Caco-2 (cell line): ENCODE results near the gene KRTAP5-10. TPM values are rescaled to one million over a fixed set of nuclear protein-coding genes. Genes with fewer than 3 reads are reported as not detected.

Experiments used
- BruUV-seq: library from RNA; stranded (reverse); fragments of 400-500 nt; replicated peaks from 2 replicates; lab custom pipeline; 2021; lab: Mats Ljungman, UMichigan
- CTCF ChIA-PET: fragments of 300-600 bp; sonication (Branson Sonifier 250); formaldehyde crosslinking; loops from one replicate; lab custom pipeline; 2022; ENCODE audit warnings: antibody characterized with exemption; lab: Charles Lee
- POLR2A ChIA-PET: fragments of 300-600 bp; sonication (Branson Sonifier 250); formaldehyde crosslinking; loops from one replicate; lab custom pipeline; 2022; ENCODE audit warnings: antibody characterized with exemption; lab: Charles Lee
- DNase-seq, 2 experiments: peaks; one replicate each; pipeline versions ENCODE4 v3.0.0 to v3.0.0-alpha.2; 2020 to 2022
- H3K27me3 ChIP-seq: replicated peaks from 2 replicates; pipeline ENCODE4 v1.6.0; 2011; ENCODE audit warnings: low read length; ENCODE audit not compliant: control insufficient read depth, insufficient read depth
- H3K36me3 ChIP-seq: 2 replicates; pipeline ENCODE4 v1.5.1; 2011; ENCODE audit warnings: low read length; ENCODE audit not compliant: control insufficient read depth, insufficient read depth
- H3K4me1 ChIP-seq: fragments of 250-450 bp; sonication (Bioruptor Pico); 2 replicates; pipeline ENCODE4 v1.5.1; 2020; ENCODE audit warnings: mild to moderate bottlenecking
- H3K4me3 ChIP-seq: 2 replicates; pipeline ENCODE4 v1.5.1; 2011; ENCODE audit warnings: low read depth, mild to moderate bottlenecking, control low read depth, low read length
- H3K9me3 ChIP-seq: fragments of 250-450 bp; sonication (Bioruptor Pico); 2 replicates; pipeline ENCODE4 v1.5.1; 2020; ENCODE audit warnings: mild to moderate bottlenecking, moderate library complexity
- H3K27ac Mint-ChIP-seq: one replicate; pipeline ENCODE4 v1.8.0; 2022; ENCODE audit warnings: mixed read lengths; ENCODE audit not compliant: unreplicated experiment
- H3K27me3 Mint-ChIP-seq: one replicate; pipeline ENCODE4 v1.8.0; 2022; ENCODE audit warnings: mixed read lengths; ENCODE audit not compliant: insufficient read depth, unreplicated experiment
- H3K36me3 Mint-ChIP-seq: one replicate; pipeline ENCODE4 v1.8.0; 2022; ENCODE audit warnings: mild to moderate bottlenecking, mixed read lengths; ENCODE audit not compliant: insufficient read depth, unreplicated experiment
- H3K4me1 Mint-ChIP-seq: one replicate; pipeline ENCODE4 v1.8.0; 2022; ENCODE audit warnings: low read depth, mixed read lengths; ENCODE audit not compliant: unreplicated experiment
- H3K4me3 Mint-ChIP-seq: one replicate; pipeline ENCODE4 v1.8.0; 2022; ENCODE audit warnings: mild to moderate bottlenecking, moderate library complexity, mixed read lengths; ENCODE audit not compliant: unreplicated experiment
- H3K9me3 Mint-ChIP-seq: one replicate; pipeline ENCODE4 v1.8.0; 2022; ENCODE audit warnings: mixed read lengths; ENCODE audit not compliant: unreplicated experiment
- intact Hi-C: fragments of 100-400 bp; cut with micrococcal nuclease; formaldehyde crosslinking; loops from one replicate; pipeline ENCODE4 v1.10.0; 2022; ENCODE audit not compliant: unreplicated experiment
- total RNA-seq: library from RNA; stranded (reverse); gene quantifications from 2 replicates; pipeline ENCODE4 v1.2.3, GENCODE V29; 2022
- TF ChIP-seq, protein P1 (sequence below), 2 experiments: fragments of 200-600 bp in 1 of 2; IDR thresholded peaks; 1 replicate in 1 of 2; 2 replicates in 1 of 2; pipeline versions ENCODE4 v1.5.1 to v1.8.0; 2011 to 2022; ENCODE audit warnings: antibody characterized with exemption in 1 of 2, control low read depth in 1 of 2, inconsistent platforms in 1 of 2, low read depth in 1 of 2, low read length in 1 of 2, mild to moderate bottlenecking in 1 of 2, moderate library complexity in 1 of 2; ENCODE audit not compliant: insufficient read depth in 1 of 2, severe bottlenecking in 1 of 2, unreplicated experiment in 1 of 2

Gene KRTAP5-10
- total RNA-seq, 1 experiment from 2014 or later, result not detected

- Histone ChIP-seq H3K27me3 (no peaks in the 10 kb centered on the region), H3K4me3 (no peak overlapping the region), H3K9me3 (peaks cover 5% of the 10 kb centered on the region; the same call in 1 of the 2 replicates), H3K36me3 (no peaks in the 10 kb centered on the region), H3K4me1 (peaks cover 18% of the 10 kb centered on the region)
- Mint-ChIP-seq H3K9me3 (peaks cover 28% of the 10 kb centered on the region), H3K27ac (no peak overlapping the region), H3K4me1 (peaks cover 19% of the 10 kb centered on the region), H3K4me3 (no peak overlapping the region), H3K36me3 (no peaks in the 10 kb centered on the region), H3K27me3 (no peaks in the 10 kb centered on the region)
- BruUV-seq, result no TSS peak
- CTCF ChIA-PET, result no interaction called here
- TF ChIP-seq, protein P1, sequence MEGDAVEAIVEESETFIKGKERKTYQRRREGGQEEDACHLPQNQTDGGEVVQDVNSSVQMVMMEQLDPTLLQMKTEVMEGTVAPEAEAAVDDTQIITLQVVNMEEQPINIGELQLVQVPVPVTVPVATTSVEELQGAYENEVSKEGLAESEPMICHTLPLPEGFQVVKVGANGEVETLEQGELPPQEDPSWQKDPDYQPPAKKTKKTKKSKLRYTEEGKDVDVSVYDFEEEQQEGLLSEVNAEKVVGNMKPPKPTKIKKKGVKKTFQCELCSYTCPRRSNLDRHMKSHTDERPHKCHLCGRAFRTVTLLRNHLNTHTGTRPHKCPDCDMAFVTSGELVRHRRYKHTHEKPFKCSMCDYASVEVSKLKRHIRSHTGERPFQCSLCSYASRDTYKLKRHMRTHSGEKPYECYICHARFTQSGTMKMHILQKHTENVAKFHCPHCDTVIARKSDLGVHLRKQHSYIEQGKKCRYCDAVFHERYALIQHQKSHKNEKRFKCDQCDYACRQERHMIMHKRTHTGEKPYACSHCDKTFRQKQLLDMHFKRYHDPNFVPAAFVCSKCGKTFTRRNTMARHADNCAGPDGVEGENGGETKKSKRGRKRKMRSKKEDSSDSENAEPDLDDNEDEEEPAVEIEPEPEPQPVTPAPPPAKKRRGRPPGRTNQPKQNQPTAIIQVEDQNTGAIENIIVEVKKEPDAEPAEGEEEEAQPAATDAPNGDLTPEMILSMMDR (IDR thresholded peaks at IDR 0.05; ENCODE audit: insufficient read depth in 1 of 2, low read depth in 1 of 2, low read length in 1 of 2, severe bottlenecking in 1 of 2, unreplicated experiment in 1 of 2), result no peak
- intact Hi-C loops, result no loop called here
- no peak for DNase-seq
- POLR2A ChIA-PET, result interaction anchor here (0.6 to 0.8 kb wide), 2 partner anchors 77 to 90 kb away, joined by 4 read pairs; no protein-coding TSS in a partner anchor
Observed at GRCh38 chr11:71542382-71542781, 23.0 kb upstream of the KRTAP5-10 start.

DNA sequence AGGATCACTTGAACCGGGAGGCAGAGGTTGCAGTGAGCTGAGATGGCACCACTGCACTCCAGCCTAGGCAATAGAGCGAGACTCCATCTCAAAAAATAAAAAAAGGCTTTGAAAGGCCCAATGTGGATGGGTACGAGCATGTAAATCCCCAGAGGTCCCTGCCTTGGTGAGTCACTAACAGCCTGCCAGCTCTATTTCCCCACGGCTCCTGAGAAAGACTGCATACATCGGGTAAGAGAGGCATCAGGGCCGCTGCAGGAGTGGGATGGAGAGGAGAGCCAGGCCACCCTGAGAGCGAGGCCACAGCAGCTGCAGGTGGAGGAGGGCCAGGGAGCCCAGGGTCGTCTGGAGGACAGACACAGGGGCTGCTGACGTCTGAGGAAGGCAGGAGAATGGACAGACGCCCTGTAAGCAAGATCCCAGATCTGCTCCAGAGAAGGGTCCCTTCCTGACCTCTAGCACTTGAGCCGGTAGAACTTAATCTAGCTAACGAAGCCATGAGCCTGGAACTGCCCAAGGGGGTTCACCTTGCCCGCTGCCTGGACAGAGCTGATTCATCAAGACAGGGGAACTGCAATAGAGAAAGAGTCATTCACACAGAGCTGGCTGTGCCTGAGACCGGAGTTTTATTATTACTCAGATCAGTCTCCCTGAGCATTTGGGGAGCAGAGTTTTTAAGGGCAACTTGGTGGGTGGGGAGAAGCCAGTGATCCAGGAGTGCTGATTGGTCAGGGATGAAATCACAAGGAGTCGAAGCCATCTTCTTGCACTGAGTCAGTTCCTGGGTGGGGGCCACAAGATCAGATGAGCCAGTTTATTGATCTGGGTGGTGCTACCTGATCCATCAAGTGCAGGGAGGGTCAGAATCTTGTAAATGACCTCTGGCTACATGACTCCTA, 22.2 kb upstream of the KRTAP5-10 start:
- TF ChIP-seq, protein P1 (IDR thresholded peaks at IDR 0.05; ENCODE audit: insufficient read depth in 1 of 2, low read depth in 1 of 2, low read length in 1 of 2, severe bottlenecking in 1 of 2, unreplicated experiment in 1 of 2), result no peak
- Histone ChIP-seq H3K9me3 (peaks cover 5% of the 10 kb centered on the region; the same call in 1 of the 2 replicates), H3K27me3 (no peaks in the 10 kb centered on the region), H3K4me3 (no peak overlapping the region), H3K4me1 (peaks cover 18% of the 10 kb centered on the region), H3K36me3 (no peaks in the 10 kb centered on the region)
- CTCF ChIA-PET, result interaction anchor here (1.1 kb wide), 1 partner anchor 20 kb away, joined by 3 read pairs; no protein-coding TSS in a partner anchor
- no peaks in the 10 kb centered on the region for H3K27me3 Mint-ChIP-seq
- H3K4me1 Mint-ChIP-seq, result peaks cover 19% of the 10 kb centered on the region
- no peaks in the 10 kb centered on the region for H3K36me3 Mint-ChIP-seq
- intact Hi-C loops, result no loop called here
- no peak for DNase-seq
- BruUV-seq, result no TSS peak
- no peak overlapping the region for H3K4me3 Mint-ChIP-seq
- H3K9me3 Mint-ChIP-seq, result peaks cover 28% of the 10 kb centered on the region
- POLR2A ChIA-PET, result interaction anchor here (0.6 kb wide), 1 partner anchor 77 kb away, joined by 4 read pairs; no protein-coding TSS in a partner anchor
- no peak overlapping the region for H3K27ac Mint-ChIP-seq

- Mint-ChIP-seq H3K4me3 (no peak overlapping the region), H3K27ac (no peak overlapping the region), H3K4me1 (peaks cover 19% of the 10 kb centered on the region), H3K9me3 (peaks cover 28% of the 10 kb centered on the region), H3K27me3 (no peaks in the 10 kb centered on the region), H3K36me3 (no peaks in the 10 kb centered on the region)
- H3K4me1 ChIP-seq, result peaks cover 18% of the 10 kb centered on the region
- no peak for DNase-seq
- no peaks in the 10 kb centered on the region for H3K36me3 ChIP-seq
- H3K27me3 ChIP-seq, result no peaks in the 10 kb centered on the region
- TF ChIP-seq, protein P1 (IDR thresholded peaks at IDR 0.05; ENCODE audit: insufficient read depth in 1 of 2, low read depth in 1 of 2, low read length in 1 of 2, severe bottlenecking in 1 of 2, unreplicated experiment in 1 of 2), result no peak
- no TSS peak for BruUV-seq
- ChIA-PET CTCF (interaction anchor here (1.1 kb wide), 1 partner anchor 19 kb away, joined by 3 read pairs; no protein-coding TSS in a partner anchor), POLR2A (no interaction called here)
- H3K4me3 ChIP-seq, result no peak overlapping the region
- intact Hi-C loops, result no loop called here
- peaks cover 5% of the 10 kb centered on the region; the same call in 1 of the 2 replicates for H3K9me3 ChIP-seq
Observed at GRCh38 chr11:71543866-71544265, 21.5 kb upstream of the KRTAP5-10 start.
